Prostate gland (tissue), 2 donors: Measurements from ENCODE around the gene HOXD4.

Experiments
- CTCF ChIP-seq, 4 experiments: fragments of 200-600 bp in 2 of 4; fragments of 450-650 bp in 2 of 4; sonication (generic) in 2 of 4; IDR thresholded peaks; 1 replicate in 3 of 4; 2 replicates in 1 of 4; pipeline ENCODE4 v1.5.1; 2016 to 2019; ENCODE audit warnings: antibody characterized with exemption in 4 of 4, mild to moderate bottlenecking in 2 of 4, moderate library complexity in 2 of 4
- POLR2A ChIP-seq: fragments of 450-650 bp; IDR thresholded peaks from one replicate; pipeline ENCODE4 v1.6.1; 2016; ENCODE audit warnings: antibody characterized with exemption, mild to moderate bottlenecking
- POLR2AphosphoS5 ChIP-seq: sonication (generic); formaldehyde crosslinking; IDR thresholded peaks from one replicate; pipeline ENCODE4 v1.6.1; 2017; ENCODE audit warnings: antibody characterized with exemption

GRCh38 chr2:176145085-176145969, 6.0 kb upstream of the HOXD4 start:
- TF ChIP-seq POLR2AphosphoS5 = no peak
- no peak for TF ChIP-seq CTCF (IDR thresholded peaks at IDR 0.05)
- TF ChIP-seq POLR2A = no peak
